Spleen (tissue), 11 donors: Measurements from ENCODE around the gene PTPN14. TPM values are rescaled to one million over a fixed set of nuclear protein-coding genes. Genes with fewer than 3 reads are reported as not detected.

Experiments used
- DNase-seq: peaks from one replicate; pipeline ENCODE4 v3.0.0-alpha.2; 2020
- H3K27ac ChIP-seq, 8 donors: fragments of 200-600 bp; sonication (generic) in 7 of 8; 1 replicate in 4 of 8; 2 replicates in 4 of 8; pipeline versions ENCODE4 v1.5.0 to v1.8.0; 2016 to 2021; ENCODE audit warnings: inconsistent platforms in 4 of 8, mild to moderate bottlenecking in 4 of 8, moderate library complexity in 1 of 8
- H3K27me3 ChIP-seq, 7 donors: fragments of 200-600 bp; sonication (generic) in 6 of 7; replicated peaks in 1 of 7; 1 replicate in 4 of 7; 2 replicates in 3 of 7; pipeline versions ENCODE4 v1.5.0 to v1.8.0; 2016 to 2021; ENCODE audit warnings: inconsistent platforms in 3 of 7, mild to moderate bottlenecking in 1 of 7
- H3K36me3 ChIP-seq, 6 donors: fragments of 200-600 bp; sonication (generic) in 5 of 6; 1 replicate in 4 of 6; 2 replicates in 2 of 6; pipeline versions ENCODE4 v1.5.0 to v1.8.0; 2016 to 2021; ENCODE audit warnings: inconsistent platforms in 2 of 6
- H3K4me1 ChIP-seq, 6 donors: fragments of 200-600 bp; sonication (generic) in 5 of 6; 1 replicate in 3 of 6; 2 replicates in 3 of 6; pipeline versions ENCODE4 v1.5.0 to v1.8.0; 2016 to 2021; ENCODE audit warnings: inconsistent platforms in 3 of 6
- H3K4me3 ChIP-seq, 8 donors: fragments of 200-600 bp; sonication (generic) in 7 of 8; 1 replicate in 4 of 8; 2 replicates in 4 of 8; pipeline versions ENCODE4 v1.5.0 to v1.8.0; 2016 to 2021; ENCODE audit warnings: inconsistent platforms in 4 of 8, mild to moderate bottlenecking in 4 of 8, moderate library complexity in 2 of 8
- H3K9me3 ChIP-seq, 8 donors: fragments of 200-600 bp; sonication (generic) in 7 of 8; 1 replicate in 4 of 8; 2 replicates in 4 of 8; pipeline versions ENCODE4 v1.5.0 to v1.8.0; 2016 to 2021; ENCODE audit warnings: inconsistent platforms in 4 of 8
- CTCF ChIP-seq, 11 experiments: fragments of 200-600 bp in 7 of 11; fragments of 450-650 bp in 4 of 11; sonication (generic) in 4 of 11; IDR thresholded peaks in 8 of 11; conservative IDR thresholded peaks in 3 of 11; 1 replicate in 7 of 11; 2 replicates in 4 of 11; pipeline versions ENCODE4 v1.4.0 to v1.8.0; 2016 to 2021; ENCODE audit warnings: antibody characterized with exemption in 11 of 11, inconsistent platforms in 4 of 11, mild to moderate bottlenecking in 1 of 11
- POLR2A ChIP-seq, 3 donors: fragments of 450-650 bp; IDR thresholded peaks; one replicate each; pipeline ENCODE4 v1.5.1; 2017; ENCODE audit warnings: antibody characterized with exemption in 3 of 3, mild to moderate bottlenecking in 1 of 3
- POLR2AphosphoS5 ChIP-seq, 3 donors: sonication (generic); formaldehyde crosslinking; IDR thresholded peaks; one replicate each; pipeline ENCODE4 v1.5.1; 2017; ENCODE audit warnings: antibody characterized with exemption in 3 of 3
- WGBS, 5 donors: extraction: QIAGEN DNeasy Blood & Tissue Kit in 3 of 5; methylation state at CpG; one replicate each; pipeline versions ENCODE4 v1.1.5 to v1.1.7; 2013 to 2018; 5-methylcytosine and 5-hydroxymethylcytosine counted together
- intact Hi-C: fragments of 100-400 bp; cut with DNase I; formaldehyde crosslinking; loops from one replicate; pipeline ENCODE4 v1.15.0; 2023; ENCODE audit warnings: low total_unique reads
- polyA plus RNA-seq, 3 donors: library from polyadenylated mRNA; stranded (reverse); fragments of 200-250 nt; gene quantifications; one replicate each; pipeline ENCODE4 v1.2.1, GENCODE V29; 2013
- total RNA-seq, 7 donors: library from RNA; depleted of rRNA in 3 of 7; stranded (reverse); fragments of >200 nt in 3 of 7; fragmentation: NEBNext Ultra II Directional in 4 of 7; extraction: Animal tissue kit (Norgen Biotek cat#: 25700) in 4 of 7; gene quantifications; one replicate each; pipeline versions ENCODE4 v1.1.0 to v1.2.1, GENCODE V29; 2016 to 2021
- donor health status: healthy with polysubstance abuse.
- donor health status: DM: no; HTN: no; CAD: no; lungs with moderate emphysema.
- donor health status: DM: no; HTN: no; CAD: no.
- donor health status: Bipolar disorder and iron deficiency.
- donor health status: healthy.
- donor health status: DM: no; HTN: no; CAD: no.
- donor health status: DM: yes; HTN: yes; CAD: no.

The PTPN14 gene
- total and polyA plus RNA-seq, 10 donors = 0.83 to 28.5 (median 16.8) TPM

GRCh38 chr1:214380986-214381695, 170.3 kb downstream of the PTPN14 start:
- Histone ChIP-seq H3K4me3 (no peak overlapping the region), H3K9me3 (no peaks in the 10 kb centered on the region), H3K36me3 (peaks cover 0 to 24% (median 11%) of the 10 kb centered on the region in 6 donors), H3K27me3 (no peaks in the 10 kb centered on the region), H3K4me1 (no peaks in the 10 kb centered on the region), H3K27ac (no peak overlapping the region)
- DNase-seq = no peak
- WGBS, 5 donors = 72 to 97% (median 90%) methylated on average over 1 of the region's 1 CpG
- TF ChIP-seq POLR2AphosphoS5 (IDR thresholded peaks at IDR 0.05) = no peak
- intact Hi-C loops = no loop called here

- no peak for TF ChIP-seq POLR2A (IDR thresholded peaks at IDR 0.05)
- TF ChIP-seq CTCF (IDR thresholded peaks at IDR 0.05 in 8 of 11, conservative IDR thresholded peaks at IDR 0.05 in 3 of 11) = no peak
- TF ChIP-seq POLR2AphosphoS5 (IDR thresholded peaks at IDR 0.05) = no peak
Measured at GRCh38 chr1:214380396-214380795, 171.0 kb downstream of the PTPN14 start.

GRCh38 chr1:214379236-214379970, 172.0 kb downstream of the PTPN14 start:
- H3K27me3 ChIP-seq = no peaks in the 10 kb centered on the region
- no peak for TF ChIP-seq POLR2A (IDR thresholded peaks at IDR 0.05)
- no peak for TF ChIP-seq CTCF (IDR thresholded peaks at IDR 0.05 in 8 of 11, conservative IDR thresholded peaks at IDR 0.05 in 3 of 11)
- no peak for TF ChIP-seq POLR2AphosphoS5 (IDR thresholded peaks at IDR 0.05)
- 81 to 90% (median 87%) methylated on average over 6 of the region's 6 CpGs for WGBS, 5 donors
- H3K4me1 ChIP-seq = no peaks in the 10 kb centered on the region
- H3K9me3 ChIP-seq = no peaks in the 10 kb centered on the region
- no peak for DNase-seq
- no peak overlapping the region for H3K27ac ChIP-seq
- H3K4me3 ChIP-seq = no peak overlapping the region
- intact Hi-C loops = no loop called here
- peaks cover 0 to 22% (median 11%) of the 10 kb centered on the region in 6 donors for H3K36me3 ChIP-seq

More at GRCh38 chr1:214380396-214380795, 171.0 kb downstream of the PTPN14 start:
- H3K36me3 ChIP-seq = peaks cover 0 to 24% (median 11%) of the 10 kb centered on the region in 6 donors
- H3K4me1 ChIP-seq = no peaks in the 10 kb centered on the region
- DNase-seq = no peak
- no peaks in the 10 kb centered on the region for H3K27me3 ChIP-seq
- no peak overlapping the region for H3K27ac ChIP-seq
- H3K9me3 ChIP-seq = no peaks in the 10 kb centered on the region
- intact Hi-C loops = no loop called here
- 76 to 93% (median 90%) methylated on average over 3 of the region's 3 CpGs for WGBS, 5 donors
- H3K4me3 ChIP-seq = no peak overlapping the region

- Histone ChIP-seq H3K27ac (no peak overlapping the region), H3K4me3 (no peak overlapping the region), H3K4me1 (no peaks in the 10 kb centered on the region), H3K36me3 (peaks cover 0 to 13% (median 2%) of the 10 kb centered on the region in 6 donors), H3K27me3 (no peaks in the 10 kb centered on the region), H3K9me3 (no peaks in the 10 kb centered on the region)
- intact Hi-C loops = no loop called here
- DNase-seq = no peak
- 88 to 96% (median 94%) methylated on average over 7 to 8 of the region's 8 CpGs for WGBS, 5 donors
- TF ChIP-seq CTCF (IDR thresholded peaks at IDR 0.05 in 8 of 11, conservative IDR thresholded peaks at IDR 0.05 in 3 of 11) (no peak), POLR2AphosphoS5 (IDR thresholded peaks at IDR 0.05) (no peak), POLR2A (IDR thresholded peaks at IDR 0.05) (no peak)
Measured at GRCh38 chr1:214378492-214378891, 172.9 kb downstream of the PTPN14 start.
